Measurements from ENCODE around the gene BANF2. TPM values are rescaled to one million over a fixed set of nuclear protein-coding genes. Genes with fewer than 3 reads are reported as not detected.
A peak's percentile ranks its signal among the peaks of the same experiment; 100 is the strongest.

BANF2 gene
- total and polyA plus RNA-seq, 2 of the 13 experiments (the other 11 are each of a cell fraction or from before 2014, with no cell fraction given): 0.35 TPM; not detected in 1

GRCh38 chr20:17721802-17722486 lies 22.2 kb downstream of the BANF2 start (continued):
- TF ChIP-seq KDM2A (CRISPR knock-in tag; IDR thresholded peaks at IDR 0.05; ENCODE audit: borderline replicate concordance, low read depth) (peak; percentile 71), ZNF713 (CRISPR knock-in tag; IDR thresholded peaks at IDR 0.05) (no peak), ZFP1 (CRISPR knock-in tag; IDR thresholded peaks at IDR 0.05) (peak; percentile 90), NFKB2 (CRISPR knock-in tag; IDR thresholded peaks at IDR 0.05; ENCODE audit: borderline replicate concordance) (peak; percentile 29; the same call in 1 of the 2 replicates), CENPT (CRISPR knock-in tag; IDR thresholded peaks at IDR 0.05; ENCODE audit: low read depth) (peak; percentile 45; the same call in 1 of the 2 replicates), BHLHE40 (IDR thresholded peaks at IDR 0.05; ENCODE audit: low read length) (peak; percentile 95), ZNF563 (CRISPR knock-in tag; IDR thresholded peaks at IDR 0.05) (peak; percentile 83), ZC3H4 (CRISPR knock-in tag; IDR thresholded peaks at IDR 0.05; ENCODE audit: borderline replicate concordance) (peak; percentile 69; the same call in 1 of the 2 replicates), PLRG1 (conservative IDR thresholded peaks at IDR 0.05) (no peak), ZNF746 (CRISPR knock-in tag; IDR thresholded peaks at IDR 0.05) (peak; percentile 97), ZNF136 (CRISPR knock-in tag; IDR thresholded peaks at IDR 0.05; ENCODE audit: low read depth) (0 out of 2 replicates have a peak, but pooled peaks have one; percentile 6), ZBTB25 (CRISPR knock-in tag; IDR thresholded peaks at IDR 0.05) (peak; percentile 95), XBP1 (CRISPR knock-in tag; IDR thresholded peaks at IDR 0.05) (0 out of 2 replicates have a peak, but pooled peaks have one; percentile 79), IKZF5 (CRISPR knock-in tag; IDR thresholded peaks at IDR 0.05) (peak; percentile 96), ZBTB46 (CRISPR knock-in tag; IDR thresholded peaks at IDR 0.05; ENCODE audit: borderline replicate concordance) (0 out of 2 replicates have a peak, but pooled peaks have one; percentile 49), MAFG (CRISPR knock-in tag; IDR thresholded peaks at IDR 0.05) (no peak), MXI1 (IDR thresholded peaks at IDR 0.05; ENCODE audit: borderline replicate concordance, low read depth, low read length) (peak; percentile 39; the same call in 1 of the 3 replicates), ZNF3 (CRISPR knock-in tag; IDR thresholded peaks at IDR 0.05) (no peak), TFAP4 (IDR thresholded peaks at IDR 0.05; ENCODE audit: borderline replicate concordance, low read depth) (peak; percentile 98), HNRNPL (IDR thresholded peaks at IDR 0.05; ENCODE audit: low read depth, low read length) (no peak), ZNF704 (CRISPR knock-in tag; IDR thresholded peaks at IDR 0.05; ENCODE audit: borderline replicate concordance) (no peak), ZNF644 (CRISPR knock-in tag; IDR thresholded peaks at IDR 0.05; ENCODE audit: low read depth) (peak; percentile 48), ZNF552 (CRISPR knock-in tag; IDR thresholded peaks at IDR 0.05; ENCODE audit: borderline replicate concordance) (peak; percentile 89; the same call in 1 of the 2 replicates)

All from HepG2 (cell line).